GM12891 (cell line): ENCODE results near the gene FHAD1.
A peak's percentile ranks its signal among the peaks of the same experiment; 100 is the strongest.

Source experiments
- DNase-seq: peaks from one replicate; pipeline ENCODE4 v3.0.0; 2011; ENCODE audit warnings: low spot score; ENCODE audit not compliant: insufficient read length
- FAIRE-seq: peaks from 2 replicates; lab custom pipeline; 2011; peaks lifted over from hg19 to GRCh38; lab: Jason Lieb, UNC
- PAX5 ChIP-seq: IDR thresholded peaks from 2 replicates; pipeline ENCODE4 v1.6.1; 2011; ENCODE audit warnings: low read length, moderate library complexity, mild to moderate bottlenecking; ENCODE audit not compliant: insufficient read depth, severe bottlenecking
- POLR2A ChIP-seq: IDR thresholded peaks from 2 replicates; pipeline ENCODE4 v1.6.1; 2011; ENCODE audit warnings: low read depth, low read length, control low read depth
- POLR2AphosphoS5 ChIP-seq: IDR thresholded peaks from 2 replicates; pipeline ENCODE4 v1.6.1; 2011; ENCODE audit warnings: low read depth, low read length, control low read depth
- POU2F2 ChIP-seq: IDR thresholded peaks from 2 replicates; pipeline ENCODE4 v1.6.1; 2011; ENCODE audit warnings: low read depth, mild to moderate bottlenecking, control low read depth, low read length, moderate library complexity
- SPI1 ChIP-seq: IDR thresholded peaks from 2 replicates; pipeline ENCODE4 v1.6.1; 2011; ENCODE audit warnings: low read depth, low read length, control low read depth
- TAF1 ChIP-seq: IDR thresholded peaks from 2 replicates; pipeline ENCODE4 v1.6.1; 2011; ENCODE audit warnings: low read depth, low read length, control low read depth

The FHAD1 gene

GRCh38 chr1:15259622-15260007 lies 12.6 kb downstream of the FHAD1 start:
- FAIRE-seq (no peak), DNase-seq (no peak)
- TF ChIP-seq PAX5: no peak
- no peak for TF ChIP-seq SPI1
- TF ChIP-seq POLR2A: no peak
- TF ChIP-seq POLR2AphosphoS5: no peak
- no peak for TF ChIP-seq POU2F2
- TF ChIP-seq TAF1: no peak

GRCh38 chr1:15260418-15261154 lies 13.6 kb downstream of the FHAD1 start:
- no peak for FAIRE-seq
- TF ChIP-seq PAX5: no peak
- TF ChIP-seq POLR2AphosphoS5: no peak
- TF ChIP-seq SPI1: no peak
- no peak for TF ChIP-seq POU2F2
- no peak for TF ChIP-seq TAF1
- TF ChIP-seq POLR2A: no peak
- no peak for DNase-seq

GRCh38 chr1:15261155-15262002 lies 14.4 kb downstream of the FHAD1 start:
- TF ChIP-seq SPI1 (peak; percentile 7; the same call in 1 of the 2 replicates), TAF1 (no peak), PAX5 (no peak), POLR2AphosphoS5 (no peak), POLR2A (no peak), POU2F2 (no peak)
- no peak for DNase-seq
- peak; percentile 78 for FAIRE-seq

GRCh38 chr1:15262003-15262377 lies 15.0 kb downstream of the FHAD1 start:
- TF ChIP-seq PAX5 (no peak), POLR2A (no peak), POLR2AphosphoS5 (no peak), TAF1 (no peak), SPI1 (no peak), POU2F2 (no peak)
- no peak for FAIRE-seq
- no peak for DNase-seq

- no peak for TF ChIP-seq TAF1
- TF ChIP-seq POLR2A: no peak
- no peak for TF ChIP-seq PAX5
- FAIRE-seq (no peak), DNase-seq (no peak)
Observed at GRCh38 chr1:15262706-15263105, 15.7 kb downstream of the FHAD1 start.

GRCh38 chr1:15264769-15265168 lies 17.7 kb downstream of the FHAD1 start:
- FAIRE-seq: no peak
- no peak for TF ChIP-seq POLR2A
- no peak for TF ChIP-seq POLR2AphosphoS5
- no peak for TF ChIP-seq SPI1
- no peak for TF ChIP-seq POU2F2
- TF ChIP-seq PAX5: no peak
- TF ChIP-seq TAF1: no peak

GRCh38 chr1:15271196-15271595 lies 24.2 kb downstream of the FHAD1 start:
- no peak for FAIRE-seq
- no peak for DNase-seq

More at GRCh38 chr1:15264769-15265168, 17.7 kb downstream of the FHAD1 start:
- no peak for DNase-seq

GRCh38 chr1:15272009-15272781 lies 25.2 kb downstream of the FHAD1 start:
- TF ChIP-seq PAX5 (no peak), POLR2A (no peak), SPI1 (no peak), TAF1 (no peak), POLR2AphosphoS5 (no peak), POU2F2 (no peak)
- peak; percentile 79 for FAIRE-seq
- peak; percentile 54 for DNase-seq

More at GRCh38 chr1:15271196-15271595, 24.2 kb downstream of the FHAD1 start:
- TF ChIP-seq POLR2A: no peak
- no peak for TF ChIP-seq POU2F2

GRCh38 chr1:15272782-15273127 lies 25.7 kb downstream of the FHAD1 start:
- TF ChIP-seq PAX5: no peak
- no peak for TF ChIP-seq POLR2AphosphoS5
- no peak for TF ChIP-seq POU2F2
- no peak for TF ChIP-seq SPI1
- no peak for TF ChIP-seq TAF1
- no peak for TF ChIP-seq POLR2A
- FAIRE-seq (no peak), DNase-seq (no peak)
